Calu3 (cell line): ENCODE measurements around the gene F10. TPM values are rescaled to one million over a fixed set of nuclear protein-coding genes. Genes with fewer than 3 reads are reported as not detected.

ENCODE experiments used
- BruUV-seq: library from RNA; stranded (reverse); fragments of 400-500 nt; replicated peaks from 2 replicates; lab custom pipeline; 2021; lab: Mats Ljungman, UMichigan
- CTCF ChIA-PET: fragments of 300-600 bp; sonication (Branson Sonifier 250); formaldehyde crosslinking; loops from one replicate; lab custom pipeline; 2022; ENCODE audit warnings: antibody characterized with exemption; lab: Charles Lee
- DNase-seq: peaks from one replicate; pipeline ENCODE4 v3.0.0; 2022
- H3K27ac Mint-ChIP-seq: one replicate; pipeline ENCODE4 v1.8.0; 2022; ENCODE audit warnings: mixed read lengths; ENCODE audit not compliant: unreplicated experiment
- H3K27me3 Mint-ChIP-seq: one replicate; pipeline ENCODE4 v1.8.0; 2022; ENCODE audit warnings: mixed read lengths; ENCODE audit not compliant: unreplicated experiment
- H3K36me3 Mint-ChIP-seq: one replicate; pipeline ENCODE4 v1.8.0; 2022; ENCODE audit warnings: mild to moderate bottlenecking, moderate library complexity, mixed read lengths; ENCODE audit not compliant: insufficient read depth, unreplicated experiment
- H3K4me1 Mint-ChIP-seq: one replicate; pipeline ENCODE4 v1.8.0; 2022; ENCODE audit warnings: mild to moderate bottlenecking, low read depth, mixed read lengths; ENCODE audit not compliant: unreplicated experiment
- H3K4me3 Mint-ChIP-seq: one replicate; pipeline ENCODE4 v1.8.0; 2022; ENCODE audit warnings: mild to moderate bottlenecking, low read depth, moderate library complexity, mixed read lengths; ENCODE audit not compliant: unreplicated experiment
- H3K9me3 Mint-ChIP-seq: one replicate; pipeline ENCODE4 v1.8.0; 2022; ENCODE audit warnings: low read depth, mixed read lengths; ENCODE audit not compliant: unreplicated experiment
- CTCF ChIP-seq: fragments of 200-600 bp; IDR thresholded peaks from one replicate; pipeline ENCODE4 v1.8.0; 2022; ENCODE audit warnings: antibody characterized with exemption; ENCODE audit not compliant: unreplicated experiment
- intact Hi-C: fragments of 100-400 bp; cut with micrococcal nuclease; formaldehyde crosslinking; loops from one replicate; pipeline ENCODE4 v1.10.0; 2022; ENCODE audit not compliant: unreplicated experiment
- total RNA-seq: library from RNA; stranded (reverse); gene quantifications from 2 replicates; pipeline ENCODE4 v1.2.3, GENCODE V29; 2022

Gene F10
- total RNA-seq, 1 experiment from 2014 or later: not detected

- Mint-ChIP-seq H3K36me3 (no peaks in the 10 kb centered on the region), H3K4me3 (no peak overlapping the region), H3K9me3 (no peaks in the 10 kb centered on the region), H3K27me3 (no peaks in the 10 kb centered on the region), H3K27ac (no peak overlapping the region), H3K4me1 (no peaks in the 10 kb centered on the region)
- no peak for DNase-seq
- no TSS peak for BruUV-seq
- CTCF ChIA-PET: no interaction called here
- intact Hi-C loops: no loop called here
- no peak for TF ChIP-seq CTCF
Observed at GRCh38 chr13:113091211-113091771, 31.3 kb upstream of the F10 start.

GRCh38 chr13:113091891-113092775 lies 30.5 kb upstream of the F10 start:
- Mint-ChIP-seq H3K27ac (no peak overlapping the region), H3K4me3 (no peak overlapping the region), H3K9me3 (no peaks in the 10 kb centered on the region), H3K36me3 (no peaks in the 10 kb centered on the region), H3K27me3 (no peaks in the 10 kb centered on the region), H3K4me1 (no peaks in the 10 kb centered on the region)
- intact Hi-C loops: no loop called here
- no TSS peak for BruUV-seq
- no peak for TF ChIP-seq CTCF
- CTCF ChIA-PET: interaction anchor here (0.5 kb wide), 1 partner anchor 35 kb away, joined by 4 read pairs; no protein-coding TSS in a partner anchor
- DNase-seq: no peak

GRCh38 chr13:113092776-113093579 lies 29.6 kb upstream of the F10 start:
- no peaks in the 10 kb centered on the region for H3K27me3 Mint-ChIP-seq
- H3K4me3 Mint-ChIP-seq: no peak overlapping the region
- intact Hi-C loops: no loop called here
- no peaks in the 10 kb centered on the region for H3K36me3 Mint-ChIP-seq
- no peak for DNase-seq
- TF ChIP-seq CTCF: no peak
- H3K27ac Mint-ChIP-seq: no peak overlapping the region
- no peaks in the 10 kb centered on the region for H3K4me1 Mint-ChIP-seq
- BruUV-seq: no TSS peak
- CTCF ChIA-PET: interaction anchor here (0.5 kb wide), 1 partner anchor 36 kb away, joined by 4 read pairs; no protein-coding TSS in a partner anchor
- no peaks in the 10 kb centered on the region for H3K9me3 Mint-ChIP-seq
